AG09309 (cell line): ENCODE data around the gene PXDC1.

Source experiments
- DNase-seq: peaks from one replicate; pipeline ENCODE4 v3.0.0-alpha.2; 2010; ENCODE audit warnings: low read depth
- H3K4me3 ChIP-seq: 2 replicates; pipeline ENCODE4 v1.5.1; 2011; ENCODE audit warnings: mild to moderate bottlenecking, low read depth, low read length, moderate library complexity; ENCODE audit not compliant: control insufficient read depth
- CTCF ChIP-seq: IDR thresholded peaks from 2 replicates; pipeline ENCODE4 v1.5.1; 2011; ENCODE audit warnings: mild to moderate bottlenecking, low read depth, low read length, inconsistent platforms; ENCODE audit not compliant: insufficient read depth, control insufficient read depth; ENCODE audit errors: missing control alignments

Gene PXDC1, protein sequence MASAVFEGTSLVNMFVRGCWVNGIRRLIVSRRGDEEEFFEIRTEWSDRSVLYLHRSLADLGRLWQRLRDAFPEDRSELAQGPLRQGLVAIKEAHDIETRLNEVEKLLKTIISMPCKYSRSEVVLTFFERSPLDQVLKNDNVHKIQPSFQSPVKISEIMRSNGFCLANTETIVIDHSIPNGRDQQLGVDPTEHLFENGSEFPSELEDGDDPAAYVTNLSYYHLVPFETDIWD

GRCh38 chr6:3751077-3751729 lies at the start of gene PXDC1:
Gene PXDC1 (minus strand): TSS chr6:3751713. CDS start chr6:3751531, 182 bp downstream.
- peak within 1 kb of the TSS; percentile 90 for H3K4me3 ChIP-seq
- no peak for DNase-seq
- no peak for TF ChIP-seq CTCF

GRCh38 chr6:3800850-3801591 lies 49.5 kb upstream of the PXDC1 start:
- TF ChIP-seq CTCF, result no peak
- no peak overlapping the region for H3K4me3 ChIP-seq
- no peak for DNase-seq

- H3K4me3 ChIP-seq, result no peak overlapping the region
- no peak for DNase-seq
- no peak for TF ChIP-seq CTCF
These were observed 48.2 kb upstream of the PXDC1 start for GRCh38 chr6:3799719-3800118.

GRCh38 chr6:3798055-3798919 lies 46.8 kb upstream of the PXDC1 start:
- no peak for DNase-seq
- H3K4me3 ChIP-seq, result no peak overlapping the region
- TF ChIP-seq CTCF, result no peak

GRCh38 chr6:3797231-3798054 lies 45.9 kb upstream of the PXDC1 start:
- H3K4me3 ChIP-seq, result no peak overlapping the region
- TF ChIP-seq CTCF, result no peak
- DNase-seq, result peak; percentile 52

- no peak for TF ChIP-seq CTCF
- H3K4me3 ChIP-seq, result no peak overlapping the region
- no peak for DNase-seq
These were observed 45.2 kb upstream of the PXDC1 start for GRCh38 chr6:3796719-3797041.
